SK-N-MC (cell line): ENCODE measurements around the gene NCOA4.

Experiments used
- EZH2 ChIP-seq: fragments of 200-600 bp; sonication (generic); IDR thresholded peaks from one replicate; pipeline ENCODE4 v1.6.1; 2017; ENCODE audit warnings: antibody characterized with exemption
- POLR2AphosphoS5 ChIP-seq: IDR thresholded peaks from 2 replicates; pipeline ENCODE4 v1.6.1; 2012; ENCODE audit warnings: mild to moderate bottlenecking, low read depth, low read length, borderline replicate concordance

- no peak for TF ChIP-seq POLR2AphosphoS5
- TF ChIP-seq EZH2 = no peak
Measured at GRCh38 chr10:46014683-46015405, 15.6 kb downstream of the NCOA4 start.
